ENCODE measurements around the gene RGS19. TPM values are rescaled to one million over a fixed set of nuclear protein-coding genes. Genes with fewer than 3 reads are reported as not detected.

RGS19 gene
- total and polyA plus RNA-seq, 2 of the 8 experiments (the other 6 are each of a cell fraction or from before 2014, with no cell fraction given), result 12.7 to 16.8 TPM

DNA sequence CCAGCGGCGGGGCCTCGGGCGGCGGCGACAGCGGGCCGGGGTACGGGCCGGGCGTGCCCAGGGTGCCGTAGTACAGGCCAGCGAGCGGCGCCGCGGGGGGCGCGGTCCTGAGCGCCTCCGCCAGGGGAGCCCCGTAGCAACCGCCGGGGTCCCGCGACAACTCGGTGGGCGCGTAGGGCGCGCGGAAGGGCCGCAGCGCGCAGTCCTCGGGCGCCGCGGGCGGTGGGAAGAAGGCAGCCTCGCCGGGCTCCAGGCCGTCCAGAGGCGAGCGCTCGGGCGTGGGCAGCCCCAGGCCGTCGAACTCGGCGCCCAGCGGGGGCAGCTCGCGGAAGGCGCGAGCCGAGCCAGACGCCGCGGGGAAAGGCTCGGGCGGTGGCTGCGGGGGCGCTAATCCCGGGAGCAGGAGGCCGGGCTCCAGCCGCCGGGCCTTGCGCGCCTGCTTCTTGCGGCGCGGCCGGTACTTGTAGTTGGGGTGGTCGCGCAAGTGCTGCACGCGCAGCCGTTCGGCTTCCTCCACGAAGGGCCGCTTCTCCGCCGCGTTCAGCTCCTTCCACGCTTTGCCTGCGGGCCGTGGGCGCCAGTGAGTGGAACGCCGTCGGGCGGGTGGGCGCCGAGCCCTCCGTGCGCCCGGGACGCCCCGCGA, 30.8 kb downstream of the RGS19 start:
- no peak overlapping the region for H2BK20ac ChIP-seq (ENCODE audit: low read length)
- POLR2A ChIA-PET (ENCODE audit: partially characterized antibody), result no interaction called here
- peaks cover 4% of the 10 kb centered on the region; the same call in 1 of the 2 replicates for H3K23me2 ChIP-seq (ENCODE audit: low read depth, low read length)
- no peak overlapping the region for H3K27ac ChIP-seq (ENCODE audit: low read depth, low read length)
- no peaks in the 10 kb centered on the region for H3K79me2 ChIP-seq (ENCODE audit: control insufficient read depth in 1 of 2, insufficient read depth in 2 of 2, low read length in 2 of 2)
- CTCF ChIA-PET (ENCODE audit: partially characterized antibody), result interaction anchor here (0.6 to 15.0 kb wide), 3 partner anchors 9 to 64 kb away, joined by 3 to 139 read pairs (median 25); partner anchors contain the start of genes LKAAEAR1, OPRL1 and RGS19
- no peak overlapping the region for H3K14ac ChIP-seq (ENCODE audit: insufficient read length)
- H2BK120ac ChIP-seq (replicated peaks; ENCODE audit: low read depth, low read length), result no peak overlapping the region
- no peak overlapping the region for H4K91ac ChIP-seq (replicated peaks; ENCODE audit: insufficient read length, low read length)
- no peak overlapping the region for H4K5ac ChIP-seq (ENCODE audit: insufficient read length, low read depth, low read length)
- H2AK5ac ChIP-seq (ENCODE audit: low read depth, low read length), result no peak overlapping the region
- peaks cover 0 to 28% (median 7%) of the 10 kb centered on the region in 4 experiments; a peak in 6 of 7 replicates for H3K4me1 ChIP-seq (replicated peaks in 1 of 4; ENCODE audit: control insufficient read depth in 3 of 4, insufficient read depth in 4 of 4, low read length in 3 of 4)
- no peak overlapping the region for H3K4ac ChIP-seq (replicated peaks; ENCODE audit: insufficient read length, low read depth, low read length)
- no peak overlapping the region for H2AFZ ChIP-seq (ENCODE audit: low read length)
- 10% methylated on average over 39 of the region's 101 CpGs; no CpG with 5 or more reads in 1 of the 2 experiments for WGBS, 2 experiments (ENCODE audit: extremely low coverage in 1 of 2, insufficient coverage in 1 of 2, insufficient read length in 1 of 2, insufficient replicate concordance in 2 of 2, low coverage in 1 of 2, low lambda C conversion rate in 2 of 2, missing lambda C conversion rate in 1 of 2)
- no peaks in the 10 kb centered on the region for H3K9me3 ChIP-seq (ENCODE audit: insufficient read depth in 2 of 2, low read depth in 1 of 2, low read length in 1 of 2)
- H3K36me3 ChIP-seq (ENCODE audit: control insufficient read depth in 2 of 4, insufficient read depth in 4 of 4, low read length in 3 of 4), result peaks cover 0 to 10% (median 0%) of the 10 kb centered on the region in 4 experiments; a peak in 1 of 8 replicates
- no peak overlapping the region for H3K9ac ChIP-seq (replicated peaks in 1 of 4; ENCODE audit: extremely low read depth in 1 of 4, low read depth in 3 of 4, low read length in 3 of 4)
- no peak overlapping the region for H2BK15ac ChIP-seq (ENCODE audit: low read length)
- DNase-seq (ENCODE audit: low read depth in 1 of 2, low spot score in 2 of 2) (peak in 1 of 2 experiments; percentile 74), FAIRE-seq (no peak)
- peak overlapping the region; percentile 5 to 50 (median 18); a peak in 6 of 8 replicates for H3K4me3 ChIP-seq (ENCODE audit: extremely low read depth in 1 of 4, insufficient read depth in 2 of 4, low read depth in 3 of 4, low read length in 4 of 4)
- no peak overlapping the region for H2BK5ac ChIP-seq (ENCODE audit: low read depth, low read length)
- peak overlapping the region; percentile 50 to 66 for H3K4me2 ChIP-seq (ENCODE audit: insufficient read depth in 1 of 2, low read depth in 2 of 2, low read length in 2 of 2)
- H2BK12ac ChIP-seq (ENCODE audit: low read depth, low read length), result no peak overlapping the region
- no peaks in the 10 kb centered on the region for H4K20me1 ChIP-seq (replicated peaks in 1 of 2; ENCODE audit: control insufficient read depth in 1 of 2, insufficient read depth in 2 of 2, low read length in 2 of 2)
- H3K23ac ChIP-seq (ENCODE audit: insufficient read length), result no peak overlapping the region
- H3K18ac ChIP-seq (ENCODE audit: extremely low read depth, low read length), result no peak overlapping the region; the same call in 1 of the 2 replicates
- H3K56ac ChIP-seq (replicated peaks; ENCODE audit: insufficient read length, low read depth, low read length), result no peak overlapping the region
- no peaks in the 10 kb centered on the region for H3K79me1 ChIP-seq (ENCODE audit: low read depth, low read length)
- H3K27me3 ChIP-seq (replicated peaks in 1 of 4; ENCODE audit: control insufficient read depth in 3 of 4, extremely low read depth in 1 of 4, insufficient read depth in 3 of 4, low read length in 3 of 4), result peaks cover 44 to 81% (median 64%) of the 10 kb centered on the region in 4 experiments
- peak overlapping the region; percentile 89; the same call in 1 of the 2 replicates for H4K8ac ChIP-seq (ENCODE audit: extremely low read depth, insufficient read depth, low read length)
- TF ChIP-seq RNF2 (IDR thresholded peaks at IDR 0.05; ENCODE audit: borderline replicate concordance, low read depth, low read length, missing control alignments, poor library complexity, severe bottlenecking), result peak; percentile 66
- TF ChIP-seq, protein P1, sequence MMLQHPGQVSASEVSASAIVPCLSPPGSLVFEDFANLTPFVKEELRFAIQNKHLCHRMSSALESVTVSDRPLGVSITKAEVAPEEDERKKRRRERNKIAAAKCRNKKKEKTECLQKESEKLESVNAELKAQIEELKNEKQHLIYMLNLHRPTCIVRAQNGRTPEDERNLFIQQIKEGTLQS (IDR thresholded peaks at IDR 0.05; ENCODE audit: insufficient read depth, low read depth, low read length), result no peak
- TF ChIP-seq GABPA (IDR thresholded peaks at IDR 0.05; ENCODE audit: borderline replicate concordance, insufficient read depth, low read length), result peak; percentile 74; the same call in 1 of the 2 replicates
- TF ChIP-seq SUZ12 (IDR thresholded peaks at IDR 0.05; ENCODE audit: low read length), result peak; percentile 95
- no peak for TF ChIP-seq GTF2F1 (IDR thresholded peaks at IDR 0.05; ENCODE audit: borderline replicate concordance, low read depth, low read length)
- no peak for TF ChIP-seq CEBPB (IDR thresholded peaks at IDR 0.05; ENCODE audit: low read depth, low read length)
- no peak for TF ChIP-seq BCL11A (IDR thresholded peaks at IDR 0.05; ENCODE audit: low read depth in 2 of 2, low read length in 2 of 2)
- peak; percentile 41 for TF ChIP-seq KDM4A (IDR thresholded peaks at IDR 0.05; ENCODE audit: low read depth, low read length, severe bottlenecking)
- TF ChIP-seq POU5F1 (IDR thresholded peaks at IDR 0.05; ENCODE audit: low read depth, low read length), result no peak
- TF ChIP-seq HDAC2 (IDR thresholded peaks at IDR 0.05; ENCODE audit: borderline replicate concordance in 1 of 2, low read depth in 2 of 2, low read length in 2 of 2), result no peak
- no peak for TF ChIP-seq SRF (IDR thresholded peaks at IDR 0.05; ENCODE audit: low read depth, low read length)
